Activated T-helper 1 cell treated with anti-CD3 and anti-CD28 coated beads, Interleukin-12 subunit alpha, Interleukin-12 subunit beta, Interleukin-2, Interleukin-4 antibody, amounts not matched to agents 30 ng/mL and 10 ng/mL and 1 ng/mL, durations not matched to agents 14 hours and 24 hours and 36 hours (primary cell): Measurements from ENCODE around the gene PER1. TPM values are rescaled to one million over a fixed set of nuclear protein-coding genes. Genes with fewer than 3 reads are reported as not detected.
A peak's percentile ranks its signal among the peaks of the same experiment; 100 is the strongest.

Experiments used
- DNase-seq: peaks from one replicate; pipeline ENCODE4 v3.0.0; 2021; ENCODE audit warnings: low spot score
- H3K27ac Mint-ChIP-seq: one replicate; pipeline ENCODE4 v1.8.0; 2021; ENCODE audit warnings: mild to moderate bottlenecking, mixed read lengths
- H3K27me3 Mint-ChIP-seq: one replicate; pipeline ENCODE4 v1.8.0; 2022; ENCODE audit warnings: mild to moderate bottlenecking, moderate library complexity, mixed read lengths; ENCODE audit not compliant: insufficient read depth
- H3K36me3 Mint-ChIP-seq: one replicate; pipeline ENCODE4 v1.8.0; 2021; ENCODE audit warnings: low read depth, mixed read lengths
- H3K4me1 Mint-ChIP-seq: one replicate; pipeline ENCODE4 v1.8.0; 2021; ENCODE audit warnings: low read depth, mixed read lengths
- H3K4me3 Mint-ChIP-seq: one replicate; pipeline ENCODE4 v1.8.0; 2021; ENCODE audit warnings: mild to moderate bottlenecking, moderate library complexity, mixed read lengths
- H3K9me3 Mint-ChIP-seq: one replicate; pipeline ENCODE4 v1.8.0; 2021; ENCODE audit warnings: mixed read lengths
- intact Hi-C: fragments of 100-400 bp; cut with micrococcal nuclease; formaldehyde crosslinking; loops from one replicate; pipeline ENCODE4 v1.15.1; 2024
- total RNA-seq: library from RNA; stranded (reverse); gene quantifications from 2 replicates; pipeline ENCODE4 v1.2.3, GENCODE V29; 2022

Gene PER1
- total RNA-seq, 1 donor from 2014 or later, result 36.9 TPM

- DNase-seq, result no peak
- H3K9me3 Mint-ChIP-seq, result no peaks in the 10 kb centered on the region
- intact Hi-C loops, result loop anchor here (10.0 kb wide), 3 partner anchors 471 to 1141 kb away; partner anchors contain the start of genes MPDU1, RNASEK, TP53 and WRAP53
Measured at GRCh38 chr17:8155231-8155995, 3.2 kb upstream of the PER1 start.

GRCh38 chr17:8154608-8155155 lies 2.5 kb upstream of the PER1 start:
- Mint-ChIP-seq H3K4me3 (no peak overlapping the region), H3K27ac (no peak overlapping the region), H3K27me3 (no peaks in the 10 kb centered on the region), H3K9me3 (no peaks in the 10 kb centered on the region), H3K36me3 (peaks cover 11% of the 10 kb centered on the region), H3K4me1 (peaks cover 49% of the 10 kb centered on the region)
- no peak for DNase-seq
- intact Hi-C loops, result loop anchor here (5.0 to 10.0 kb wide), 4 partner anchors 267 to 1140 kb away; partner anchors contain the start of genes CHD3, MPDU1, RNASEK and TP53

More at GRCh38 chr17:8155231-8155995, 3.2 kb upstream of the PER1 start:
- Mint-ChIP-seq H3K27ac (no peak overlapping the region), H3K4me1 (peaks cover 53% of the 10 kb centered on the region), H3K36me3 (peaks cover 16% of the 10 kb centered on the region), H3K4me3 (no peak overlapping the region), H3K27me3 (no peaks in the 10 kb centered on the region)

GRCh38 chr17:8153957-8154607 lies 1.9 kb upstream of the PER1 start:
- H3K9me3 Mint-ChIP-seq, result no peaks in the 10 kb centered on the region
- peak overlapping the region; percentile 93 for H3K27ac Mint-ChIP-seq
- H3K36me3 Mint-ChIP-seq, result peaks cover 8% of the 10 kb centered on the region
- peaks cover 44% of the 10 kb centered on the region for H3K4me1 Mint-ChIP-seq
- H3K4me3 Mint-ChIP-seq, result no peak overlapping the region
- DNase-seq, result peak; percentile 88
- intact Hi-C loops, result loop anchor here (5.0 to 10.0 kb wide), 4 partner anchors 267 to 1139 kb away; partner anchors contain the start of genes CHD3, MPDU1, RNASEK and TP53
- no peaks in the 10 kb centered on the region for H3K27me3 Mint-ChIP-seq

- H3K36me3 Mint-ChIP-seq, result peaks cover 4% of the 10 kb centered on the region
- H3K27ac Mint-ChIP-seq, result peak overlapping the region; percentile 98
- no peak for DNase-seq
- H3K4me1 Mint-ChIP-seq, result peaks cover 40% of the 10 kb centered on the region
- no peaks in the 10 kb centered on the region for H3K27me3 Mint-ChIP-seq
- intact Hi-C loops, result loop anchor here (5.0 to 10.0 kb wide), 4 partner anchors 266 to 1139 kb away; partner anchors contain the start of genes CHD3, MPDU1, RNASEK and TP53
- peak overlapping the region; percentile 95 for H3K4me3 Mint-ChIP-seq
- no peaks in the 10 kb centered on the region for H3K9me3 Mint-ChIP-seq
Measured at GRCh38 chr17:8153525-8153956, 1.3 kb upstream of the PER1 start.

GRCh38 chr17:8153031-8153451 lies 837 bp upstream of the PER1 start:
- Mint-ChIP-seq H3K4me3 (peak overlapping the region; percentile 95), H3K27ac (peak overlapping the region; percentile 98), H3K36me3 (peaks cover 2% of the 10 kb centered on the region), H3K4me1 (peaks cover 37% of the 10 kb centered on the region), H3K9me3 (no peaks in the 10 kb centered on the region), H3K27me3 (no peaks in the 10 kb centered on the region)
- no peak for DNase-seq
- intact Hi-C loops, result loop anchor here (5.0 to 10.0 kb wide), 4 partner anchors 266 to 1138 kb away; partner anchors contain the start of genes CHD3, MPDU1, RNASEK and TP53

- no peak for DNase-seq
- Mint-ChIP-seq H3K27ac (peak overlapping the region; percentile 98), H3K4me3 (peak overlapping the region; percentile 95), H3K4me1 (peaks cover 37% of the 10 kb centered on the region), H3K9me3 (no peaks in the 10 kb centered on the region), H3K27me3 (no peaks in the 10 kb centered on the region), H3K36me3 (peaks cover 5% of the 10 kb centered on the region)
- intact Hi-C loops, result loop anchor here (1.0 to 10.0 kb wide), 5 partner anchors 12 to 1137 kb away; partner anchors contain the start of genes CHD3, MPDU1, RNASEK and TP53
Measured at GRCh38 chr17:8151641-8152111, 528 bp downstream of the PER1 start.

GRCh38 chr17:8151120-8151640 lies 1.0 kb downstream of the PER1 start:
- Mint-ChIP-seq H3K4me1 (peaks cover 37% of the 10 kb centered on the region), H3K4me3 (peak overlapping the region; percentile 95), H3K9me3 (no peaks in the 10 kb centered on the region), H3K27ac (peak overlapping the region; percentile 98), H3K27me3 (no peaks in the 10 kb centered on the region), H3K36me3 (peaks cover 10% of the 10 kb centered on the region)
- intact Hi-C loops, result loop anchor here (1.0 to 10.0 kb wide), 5 partner anchors 12 to 1136 kb away; partner anchors contain the start of genes CHD3, MPDU1, RNASEK and TP53
- peak; percentile 91 for DNase-seq

GRCh38 chr17:8150194-8151119 lies 1.7 kb downstream of the PER1 start:
- peaks cover 37% of the 10 kb centered on the region for H3K4me1 Mint-ChIP-seq
- intact Hi-C loops, result loop anchor here (1.0 to 10.0 kb wide), 5 partner anchors 11 to 1136 kb away; partner anchors contain the start of genes CHD3, MPDU1, RNASEK and TP53
- peak overlapping the region; percentile 98 for H3K27ac Mint-ChIP-seq
- no peak for DNase-seq
- H3K27me3 Mint-ChIP-seq, result no peaks in the 10 kb centered on the region
- H3K36me3 Mint-ChIP-seq, result peaks cover 15% of the 10 kb centered on the region
- H3K9me3 Mint-ChIP-seq, result no peaks in the 10 kb centered on the region
- H3K4me3 Mint-ChIP-seq, result peak overlapping the region; percentile 95

GRCh38 chr17:8149419-8150193 lies 2.6 kb downstream of the PER1 start:
- no peak for DNase-seq
- Mint-ChIP-seq H3K4me3 (peak overlapping the region; percentile 95), H3K9me3 (no peaks in the 10 kb centered on the region), H3K27ac (peak overlapping the region; percentile 44), H3K36me3 (peaks cover 16% of the 10 kb centered on the region), H3K4me1 (peaks cover 37% of the 10 kb centered on the region), H3K27me3 (no peaks in the 10 kb centered on the region)
- intact Hi-C loops, result loop anchor here (5.0 to 10.0 kb wide), 4 partner anchors 262 to 1135 kb away; partner anchors contain the start of genes CHD3, MPDU1, RNASEK and TP53

- peaks cover 29% of the 10 kb centered on the region for H3K4me1 Mint-ChIP-seq
- DNase-seq, result no peak
- H3K4me3 Mint-ChIP-seq, result no peak overlapping the region
- no peaks in the 10 kb centered on the region for H3K27me3 Mint-ChIP-seq
- no peaks in the 10 kb centered on the region for H3K9me3 Mint-ChIP-seq
- intact Hi-C loops, result no loop called here
- peaks cover 20% of the 10 kb centered on the region for H3K36me3 Mint-ChIP-seq
- H3K27ac Mint-ChIP-seq, result no peak overlapping the region
Measured at GRCh38 chr17:8148560-8148959, 3.6 kb downstream of the PER1 start.
